Raji (cell line): ENCODE results near the gene MTHFD1L.
A peak's percentile ranks its signal among the peaks of the same experiment; 100 is the strongest.

Source experiments
- POLR2A ChIP-seq: IDR thresholded peaks from 2 replicates; pipeline ENCODE4 v1.6.1; 2011; ENCODE audit warnings: low read depth, low read length, control low read depth; ENCODE audit not compliant: insufficient read depth

MTHFD1L gene

DNA sequence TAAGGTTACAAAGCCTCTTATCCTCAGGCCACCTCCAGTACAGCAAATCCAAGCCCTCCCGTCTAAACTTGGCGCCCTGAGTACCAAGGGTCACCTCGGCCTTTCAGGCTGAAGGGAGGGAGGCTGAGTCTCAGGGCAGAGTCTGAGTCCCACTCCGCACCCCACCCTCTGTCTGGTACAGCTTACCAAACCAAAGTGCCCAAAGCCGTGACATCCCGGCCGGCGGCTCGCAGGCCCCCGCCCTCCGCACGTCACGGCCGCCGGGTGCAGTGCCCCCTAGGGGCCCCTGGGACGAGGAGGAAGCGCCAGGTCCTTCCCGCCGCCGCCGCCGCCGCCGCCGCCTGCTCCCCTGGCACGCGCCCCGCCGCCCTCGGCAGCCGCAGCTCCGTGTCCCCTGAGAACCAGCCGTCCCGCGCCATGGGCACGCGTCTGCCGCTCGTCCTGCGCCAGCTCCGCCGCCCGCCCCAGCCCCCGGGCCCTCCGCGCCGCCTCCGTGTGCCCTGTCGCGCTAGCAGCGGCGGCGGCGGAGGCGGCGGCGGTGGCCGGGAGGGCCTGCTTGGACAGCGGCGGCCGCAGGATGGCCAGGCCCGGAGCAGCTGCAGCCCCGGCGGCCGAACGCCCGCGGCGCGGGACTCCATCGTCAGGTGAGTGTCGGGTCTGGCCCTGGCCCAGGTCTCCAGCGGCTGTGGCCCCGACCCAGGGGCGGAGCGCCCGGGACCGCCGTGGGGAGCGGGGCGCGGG is at the start of gene MTHFD1L:
Gene MTHFD1L (plus strand): TSS at position 297 of the 741 bp plus-strand sequence. CDS start 121 bp downstream, at position 418.
- TF ChIP-seq POLR2A: peak; percentile 76

DNA sequence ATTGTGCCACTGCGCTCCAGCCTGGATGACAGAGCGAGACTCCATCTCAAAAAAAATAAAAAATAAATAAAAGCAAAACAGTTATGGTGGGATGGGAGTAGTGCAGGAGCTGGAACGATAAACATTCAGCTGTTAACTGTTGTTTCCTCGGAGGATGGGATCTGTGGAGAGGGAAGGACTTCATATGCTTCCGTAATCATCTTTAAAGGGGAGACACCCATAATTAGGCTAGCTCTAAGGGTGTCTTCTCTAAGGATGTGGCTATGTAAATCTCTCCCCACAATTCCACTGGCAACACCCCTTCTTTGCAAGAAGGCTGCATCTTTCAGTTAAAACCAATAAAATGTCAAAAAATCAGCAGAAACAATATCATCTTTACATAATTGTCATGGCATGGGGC is 42.6 kb upstream of the MTHFD1L start:
- TF ChIP-seq POLR2A: no peak

DNA sequence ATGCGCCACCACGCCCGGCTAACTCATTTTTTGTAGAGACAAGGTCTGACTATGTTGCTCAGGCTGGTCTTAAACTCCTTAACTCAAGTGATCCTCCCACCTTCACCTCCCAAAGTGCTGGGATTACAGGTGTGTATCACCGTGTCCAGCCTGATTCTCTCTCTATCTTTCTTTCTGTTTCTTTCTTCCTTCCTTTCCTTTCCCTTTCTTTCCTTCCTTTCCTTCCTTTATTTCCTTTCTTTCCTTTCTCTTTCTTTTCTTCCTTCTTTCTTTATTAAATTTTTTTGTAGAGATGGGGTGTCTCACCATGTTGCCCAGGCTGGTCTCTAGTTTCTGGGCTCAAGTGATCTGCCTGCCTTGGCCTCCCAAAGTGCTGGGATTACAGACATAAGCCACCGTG is 38.7 kb upstream of the MTHFD1L start:
- no peak for TF ChIP-seq POLR2A

DNA sequence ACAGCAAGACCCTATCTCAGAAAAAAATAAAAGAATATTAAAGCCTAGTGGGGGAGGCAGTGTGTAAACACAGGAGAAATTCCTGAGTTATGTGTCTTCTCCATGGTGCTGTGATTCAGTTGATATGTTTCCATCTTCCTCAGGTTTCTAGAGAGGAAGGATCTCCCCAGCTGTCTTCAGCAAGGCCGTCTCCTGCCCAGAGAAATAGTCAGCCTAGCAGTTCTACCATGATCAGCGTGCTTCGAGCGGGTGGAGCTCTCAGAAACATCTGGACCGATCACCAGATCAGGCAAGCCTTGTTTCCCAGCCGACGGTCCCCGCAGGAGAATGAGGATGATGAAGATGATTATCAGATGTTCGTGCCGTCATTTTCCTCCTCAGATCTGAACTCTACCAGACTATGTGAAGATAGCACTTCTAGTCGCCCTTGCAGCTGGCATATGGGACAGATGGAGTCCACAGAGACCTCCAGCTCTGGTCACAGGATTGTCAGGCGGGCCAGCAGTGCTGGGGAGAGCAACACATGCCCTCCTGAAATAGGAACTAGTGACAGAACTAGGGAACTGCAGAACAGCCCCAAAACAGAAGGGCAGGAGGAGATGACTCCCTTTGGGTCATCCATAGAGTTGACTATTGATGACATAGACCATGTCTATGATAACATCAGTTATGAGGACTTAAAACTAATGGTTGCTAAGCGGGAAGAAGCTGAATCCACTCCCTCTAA is 34.9 kb upstream of the MTHFD1L start:
- no peak for TF ChIP-seq POLR2A

DNA sequence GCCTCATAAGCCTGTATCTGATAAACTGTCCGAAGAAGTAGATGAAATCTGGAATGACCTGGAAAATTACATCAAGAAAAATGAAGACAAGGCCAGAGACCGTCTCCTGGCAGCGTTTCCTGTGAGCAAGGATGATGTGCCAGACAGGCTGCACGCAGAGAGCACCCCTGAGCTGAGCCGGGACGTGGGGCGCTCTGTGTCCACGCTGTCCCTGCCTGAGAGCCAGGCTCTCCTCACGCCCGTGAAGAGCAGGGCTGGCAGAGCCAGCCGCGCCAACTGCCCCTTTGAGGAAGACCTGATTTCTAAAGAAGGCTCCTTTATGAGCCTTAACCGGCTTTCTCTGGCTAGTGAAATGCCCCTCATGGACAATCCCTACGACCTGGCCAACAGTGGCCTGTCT is 33.9 kb upstream of the MTHFD1L start:
- no peak for TF ChIP-seq POLR2A

DNA sequence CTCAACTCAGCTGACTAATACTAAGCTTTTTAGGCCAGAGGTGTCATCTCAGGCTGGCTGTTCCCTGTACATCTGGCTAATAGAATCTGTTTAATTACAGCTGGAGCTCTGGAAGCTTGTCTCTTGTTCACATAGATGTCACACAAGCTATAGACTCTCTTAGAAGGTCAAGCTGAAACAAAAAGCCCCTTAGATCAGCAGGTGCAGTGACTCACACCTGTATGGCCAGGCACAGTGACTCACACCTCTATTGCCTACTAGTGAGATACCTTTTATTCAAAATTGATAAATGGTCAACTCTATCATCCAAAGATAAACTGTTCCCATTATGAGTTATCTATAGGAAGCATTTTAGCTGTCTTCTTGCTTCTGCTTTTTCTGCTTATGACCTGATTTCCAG is 29.9 kb upstream of the MTHFD1L start:
- no peak for TF ChIP-seq POLR2A

DNA sequence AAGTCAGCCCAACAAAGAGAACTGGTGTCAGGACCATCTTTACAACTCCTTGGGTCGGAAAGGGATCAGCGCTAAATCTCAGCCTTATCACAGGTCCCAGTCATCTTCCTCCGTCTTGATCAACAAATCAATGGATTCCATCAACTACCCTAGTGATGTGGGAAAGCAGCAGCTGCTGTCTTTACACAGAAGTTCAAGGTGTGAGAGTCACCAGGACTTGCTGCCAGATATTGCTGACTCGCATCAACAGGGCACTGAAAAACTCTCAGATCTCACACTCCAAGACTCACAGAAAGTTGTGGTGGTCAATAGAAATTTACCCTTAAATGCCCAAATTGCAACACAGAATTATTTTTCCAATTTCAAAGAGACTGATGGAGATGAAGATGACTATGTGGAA is 25.3 kb upstream of the MTHFD1L start:
- TF ChIP-seq POLR2A: no peak

DNA sequence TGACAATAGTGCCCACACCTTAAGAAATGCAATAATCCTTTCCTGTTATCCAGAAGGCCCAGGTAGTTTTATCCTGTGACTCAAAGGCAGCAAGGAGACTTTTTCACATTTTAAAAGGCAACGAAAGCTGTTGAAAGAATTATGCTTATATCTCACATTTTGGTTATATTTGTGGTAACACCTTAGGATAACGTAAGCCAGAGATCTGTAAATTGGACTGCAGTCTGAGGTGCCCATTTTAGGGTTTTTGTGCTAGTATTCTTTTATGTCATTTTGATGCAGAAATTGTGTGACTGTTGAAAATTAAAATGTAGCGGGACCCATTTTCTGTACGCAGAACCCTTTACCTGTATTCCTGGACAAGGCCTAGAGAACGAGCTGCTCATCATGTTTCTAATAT is 24.3 kb upstream of the MTHFD1L start:
- TF ChIP-seq POLR2A: no peak

DNA sequence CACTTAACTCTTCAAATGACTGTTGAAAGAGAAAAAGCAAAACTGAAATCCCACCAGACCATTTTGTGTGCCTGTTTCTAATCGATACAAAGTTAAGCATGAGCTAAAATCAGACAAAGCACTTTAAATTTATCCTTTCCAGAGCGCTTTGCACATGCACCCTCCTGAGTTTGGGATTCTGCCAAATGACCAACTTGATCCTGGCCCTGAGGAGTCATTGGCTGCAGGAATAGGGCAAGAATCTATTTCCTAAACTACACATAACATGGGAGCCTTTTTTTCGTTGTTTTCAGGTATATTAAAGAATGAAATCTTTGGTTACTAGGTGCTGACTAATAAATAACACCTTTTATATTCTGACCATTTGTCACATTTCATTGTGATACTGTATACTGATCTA is 23.8 kb upstream of the MTHFD1L start:
- TF ChIP-seq POLR2A: no peak

DNA sequence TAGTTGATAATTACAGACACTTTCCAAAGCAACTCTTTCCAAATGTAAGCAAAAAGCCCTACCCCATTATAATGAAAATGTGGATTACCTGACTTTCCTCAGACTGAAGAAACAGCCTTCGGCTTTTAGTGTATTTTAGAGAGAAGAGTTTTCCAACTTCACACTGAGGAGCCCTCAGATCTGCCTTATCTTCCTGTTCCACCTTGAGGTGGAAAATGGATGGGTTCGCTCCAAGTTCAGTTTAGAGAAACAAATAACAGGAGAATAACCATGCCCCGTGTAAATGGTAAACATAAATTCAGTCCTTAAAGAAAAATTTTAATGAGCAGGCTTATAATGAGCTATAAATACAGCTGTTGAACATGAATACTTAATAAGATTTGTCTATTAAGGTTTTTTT is 21.1 kb upstream of the MTHFD1L start:
- TF ChIP-seq POLR2A: no peak

DNA sequence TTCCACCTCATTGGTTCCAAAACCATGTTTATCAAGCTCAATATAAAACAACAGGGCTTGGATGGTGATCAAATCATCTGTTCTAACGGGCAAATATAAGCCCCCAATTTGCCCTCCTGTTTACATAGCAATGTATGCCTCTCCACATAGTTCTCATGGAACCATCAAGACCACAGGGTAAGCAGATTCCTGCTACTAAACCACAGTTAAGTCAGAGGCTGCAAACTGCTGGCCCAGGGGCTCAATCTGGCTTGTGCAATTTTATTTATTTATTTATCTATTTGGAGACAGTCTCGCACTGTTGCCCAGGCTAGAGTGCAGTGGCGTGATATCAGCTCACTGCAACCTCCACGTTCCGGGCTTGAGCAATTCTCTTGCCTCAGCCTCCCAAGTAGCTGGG is 18.9 kb upstream of the MTHFD1L start:
- no peak for TF ChIP-seq POLR2A

DNA sequence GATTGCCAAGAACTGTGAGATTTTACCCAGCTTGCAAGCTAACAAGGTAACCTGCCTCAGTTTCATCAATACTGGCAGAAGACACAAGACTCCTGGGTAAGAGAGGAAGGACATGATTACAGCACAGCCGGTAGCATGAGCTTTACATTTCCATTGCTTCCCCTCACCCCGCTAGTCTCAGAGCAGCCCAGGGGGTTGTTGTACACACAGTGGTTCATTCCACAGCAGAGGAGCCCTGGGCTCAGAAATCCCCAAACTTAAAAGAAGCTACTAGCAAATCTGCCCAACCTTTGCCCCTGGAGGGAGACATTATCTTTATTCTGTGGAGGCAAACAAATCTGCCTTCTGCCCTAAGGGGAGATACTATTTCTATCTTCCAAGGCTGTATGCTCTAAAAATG is 17.1 kb upstream of the MTHFD1L start:
- TF ChIP-seq POLR2A: no peak

DNA sequence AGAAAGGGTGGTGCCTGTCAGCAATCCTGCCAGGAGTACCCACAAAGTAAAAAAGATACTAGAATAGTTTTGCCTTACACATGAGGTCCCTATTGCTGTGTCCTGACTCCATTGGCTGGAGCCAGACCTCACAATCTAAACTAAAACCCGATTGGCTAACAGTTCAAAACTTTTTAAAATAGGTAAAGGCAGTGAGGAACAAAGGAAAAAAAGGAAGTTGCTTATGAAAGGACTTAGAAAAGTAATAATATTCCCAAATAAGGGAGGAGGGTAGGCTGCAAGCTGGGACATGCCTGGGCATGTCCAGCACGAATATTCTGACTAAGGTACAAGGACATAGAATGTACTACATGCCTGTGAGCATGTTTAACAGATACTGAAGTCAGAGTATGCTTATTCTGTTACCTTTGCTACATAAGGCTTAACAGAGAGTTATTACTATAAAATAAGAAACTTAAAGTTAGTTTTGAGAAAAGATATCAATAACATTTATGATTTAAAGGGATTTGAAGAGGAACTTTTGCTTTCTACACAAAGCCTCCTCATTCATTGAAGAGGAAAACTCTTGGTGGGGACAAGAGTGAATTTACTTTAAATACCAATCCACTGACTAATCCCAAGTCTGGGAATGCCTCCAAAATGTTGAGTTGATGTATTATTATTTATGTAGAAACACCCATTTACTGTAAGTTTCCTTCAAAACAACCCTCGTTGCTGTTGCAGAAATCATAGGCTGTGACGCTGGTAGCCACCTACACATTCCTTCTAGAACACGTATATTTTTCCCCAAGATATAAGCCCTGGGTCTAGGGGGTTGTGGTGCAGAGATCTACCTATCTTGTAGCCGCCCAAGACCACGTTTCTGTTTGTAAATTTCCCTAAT is 8.2 kb upstream of the MTHFD1L start:
- no peak for TF ChIP-seq POLR2A

DNA sequence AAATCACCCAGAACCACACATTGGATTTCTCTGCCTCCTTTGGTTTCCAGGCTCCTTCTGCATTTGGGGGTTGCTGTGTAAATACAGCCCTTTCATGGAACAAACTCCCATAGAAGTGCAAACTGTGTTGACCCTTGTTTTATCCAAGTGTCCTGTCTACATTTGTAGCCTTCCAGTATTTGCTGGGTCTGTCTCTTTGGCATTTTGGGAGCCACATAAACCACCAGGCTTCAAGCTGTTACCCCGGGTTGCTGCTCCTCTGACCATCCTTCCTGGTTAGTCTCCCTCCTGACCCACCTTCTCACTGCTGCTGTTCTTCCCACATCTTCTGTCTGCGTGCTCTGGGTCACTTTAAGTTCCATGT is 7.6 kb upstream of the MTHFD1L start:
- no peak for TF ChIP-seq POLR2A

DNA sequence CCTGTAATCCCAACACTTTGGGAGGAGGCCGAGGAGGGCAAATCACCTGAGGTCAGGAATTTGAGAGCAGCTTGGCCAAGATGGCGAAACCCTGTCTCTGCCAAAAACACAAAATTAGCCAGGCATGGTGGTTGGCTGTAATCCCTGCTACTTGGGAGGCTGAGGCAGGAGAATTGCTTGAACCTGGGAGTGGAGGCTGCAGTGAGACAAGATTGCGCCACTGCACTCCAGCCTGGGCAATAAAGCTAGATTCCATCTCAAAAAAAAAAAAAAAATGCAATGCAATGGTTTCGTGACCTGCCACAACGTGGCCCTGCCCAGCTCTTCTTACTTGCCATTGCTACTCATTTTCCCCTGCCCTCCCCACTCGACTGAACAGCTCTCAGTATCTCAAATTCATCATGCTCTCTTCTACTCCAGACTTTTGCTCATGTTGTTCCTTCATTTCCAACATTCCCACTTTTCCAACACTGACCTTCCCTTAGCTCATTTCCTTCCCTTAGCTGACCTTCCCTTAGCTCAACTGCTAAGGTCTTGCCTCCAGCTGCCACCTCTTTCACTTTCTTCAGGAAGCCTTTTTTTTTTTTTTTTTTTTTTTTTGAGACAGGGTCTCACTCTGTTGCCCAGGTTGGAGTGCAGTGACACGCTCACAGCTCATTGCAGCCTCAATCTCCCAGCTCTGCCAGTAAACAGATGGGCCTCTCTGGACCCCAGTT is 2.1 kb upstream of the MTHFD1L start:
- no peak for TF ChIP-seq POLR2A
